Esophagus muscularis mucosa (tissue), 4 donors: Measurements from ENCODE around the gene OSBPL3. TPM values are rescaled to one million over a fixed set of nuclear protein-coding genes. Genes with fewer than 3 reads are reported as not detected.

Experiments
- DNase-seq: peaks from one replicate; pipeline ENCODE4 v3.0.0-alpha.2; 2017; ENCODE audit errors: extremely low spot score
- H3K27ac ChIP-seq, 4 donors: fragments of 200-600 bp; sonication (generic); replicated peaks in 1 of 4; 1 replicate in 3 of 4; 2 replicates in 1 of 4; pipeline ENCODE4 v1.5.1; 2016 to 2019; ENCODE audit warnings: mild to moderate bottlenecking in 1 of 4
- H3K27me3 ChIP-seq, 4 donors: fragments of 200-600 bp; sonication (generic); one replicate each; pipeline versions ENCODE4 v1.5.1 to v1.6.0; 2016 to 2019
- H3K36me3 ChIP-seq, 4 donors: fragments of 200-600 bp; sonication (generic); one replicate each; pipeline ENCODE4 v1.5.1; 2016 to 2019
- H3K4me1 ChIP-seq, 4 donors: fragments of 200-600 bp; sonication (generic); one replicate each; pipeline ENCODE4 v1.5.1; 2016 to 2019
- H3K4me3 ChIP-seq, 4 donors: fragments of 200-600 bp; sonication (generic); 1 replicate in 2 of 4; 2 replicates in 2 of 4; pipeline ENCODE4 v1.5.1; 2016 to 2019; ENCODE audit warnings: mild to moderate bottlenecking in 4 of 4, moderate library complexity in 1 of 4
- H3K9me3 ChIP-seq, 4 donors: fragments of 200-600 bp; sonication (generic); 1 replicate in 3 of 4; 2 replicates in 1 of 4; pipeline ENCODE4 v1.5.1; 2016 to 2019
- EP300 ChIP-seq: sonication (generic); formaldehyde crosslinking; IDR thresholded peaks from one replicate; pipeline ENCODE4 v1.6.1; 2017; ENCODE audit warnings: antibody characterized with exemption
- POLR2A ChIP-seq: fragments of 450-650 bp; IDR thresholded peaks from one replicate; pipeline ENCODE4 v1.6.1; 2017; ENCODE audit warnings: antibody characterized with exemption, moderate library complexity, mild to moderate bottlenecking, low read depth
- POLR2AphosphoS5 ChIP-seq, 2 donors: sonication (generic); formaldehyde crosslinking; IDR thresholded peaks; one replicate each; pipeline ENCODE4 v1.6.1; 2017; ENCODE audit warnings: antibody characterized with exemption in 2 of 2
- WGBS: methylation state at CpG from one replicate; pipeline ENCODE4 v1.1.5; 2018; 5-methylcytosine and 5-hydroxymethylcytosine counted together
- intact Hi-C: fragments of 100-400 bp; cut with DNase I; formaldehyde crosslinking; loops from one replicate; pipeline ENCODE4 v1.15.1; 2023
- total RNA-seq, 4 donors: library from RNA; depleted of rRNA; stranded (reverse); fragments of >200 nt; gene quantifications; one replicate each; pipeline versions ENCODE4 v1.1.0 to v1.2.1, GENCODE V29; 2016
- TF ChIP-seq, protein P1 (sequence below), 3 experiments: fragments of 200-600 bp in 2 of 3; fragments of 450-650 bp in 1 of 3; sonication (generic) in 2 of 3; IDR thresholded peaks; one replicate each; pipeline ENCODE4 v1.5.1; 2017 to 2019; ENCODE audit warnings: antibody characterized with exemption in 3 of 3, mild to moderate bottlenecking in 2 of 3, moderate library complexity in 1 of 3

Gene OSBPL3
- total RNA-seq, 4 donors from 2014 or later, result 2.6 to 4.6 (median 3.3) TPM

DNA sequence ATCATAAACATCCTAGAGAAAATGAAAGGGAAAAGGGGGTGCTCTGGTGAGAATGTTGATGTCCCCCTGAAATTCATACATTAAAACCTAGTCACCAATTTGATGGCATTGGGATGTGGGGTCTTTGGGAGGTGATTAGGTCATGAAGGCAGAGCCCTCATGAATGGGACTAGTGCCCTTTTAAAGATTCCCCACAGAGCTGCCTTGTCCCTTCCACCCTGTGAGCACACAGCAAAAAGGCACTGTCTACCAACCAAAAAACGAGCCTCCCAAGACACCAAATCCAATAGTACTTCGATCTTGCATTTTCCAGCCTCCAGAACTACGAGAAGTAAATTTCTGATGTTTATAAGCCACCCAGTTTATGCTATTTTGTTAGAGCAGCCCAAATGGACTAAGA, 47.6 kb downstream of the OSBPL3 start:
- Histone ChIP-seq H3K4me1 (peaks cover 0 to 5% (median 2%) of the 10 kb centered on the region in 4 donors), H3K27me3 (no peaks in the 10 kb centered on the region), H3K4me3 (no peak overlapping the region), H3K36me3 (no peaks in the 10 kb centered on the region), H3K27ac (no peak overlapping the region), H3K9me3 (no peaks in the 10 kb centered on the region)
- DNase-seq, result no peak
- TF ChIP-seq EP300, result no peak
- intact Hi-C loops, result no loop called here
- 87% methylated on average over 3 of the region's 3 CpGs for WGBS

- intact Hi-C loops, result no loop called here
- Histone ChIP-seq H3K36me3 (no peaks in the 10 kb centered on the region), H3K4me1 (peaks cover 0 to 11% (median 4%) of the 10 kb centered on the region in 4 donors), H3K4me3 (no peak overlapping the region), H3K9me3 (no peaks in the 10 kb centered on the region), H3K27ac (no peak overlapping the region), H3K27me3 (no peaks in the 10 kb centered on the region)
- TF ChIP-seq, protein P1, sequence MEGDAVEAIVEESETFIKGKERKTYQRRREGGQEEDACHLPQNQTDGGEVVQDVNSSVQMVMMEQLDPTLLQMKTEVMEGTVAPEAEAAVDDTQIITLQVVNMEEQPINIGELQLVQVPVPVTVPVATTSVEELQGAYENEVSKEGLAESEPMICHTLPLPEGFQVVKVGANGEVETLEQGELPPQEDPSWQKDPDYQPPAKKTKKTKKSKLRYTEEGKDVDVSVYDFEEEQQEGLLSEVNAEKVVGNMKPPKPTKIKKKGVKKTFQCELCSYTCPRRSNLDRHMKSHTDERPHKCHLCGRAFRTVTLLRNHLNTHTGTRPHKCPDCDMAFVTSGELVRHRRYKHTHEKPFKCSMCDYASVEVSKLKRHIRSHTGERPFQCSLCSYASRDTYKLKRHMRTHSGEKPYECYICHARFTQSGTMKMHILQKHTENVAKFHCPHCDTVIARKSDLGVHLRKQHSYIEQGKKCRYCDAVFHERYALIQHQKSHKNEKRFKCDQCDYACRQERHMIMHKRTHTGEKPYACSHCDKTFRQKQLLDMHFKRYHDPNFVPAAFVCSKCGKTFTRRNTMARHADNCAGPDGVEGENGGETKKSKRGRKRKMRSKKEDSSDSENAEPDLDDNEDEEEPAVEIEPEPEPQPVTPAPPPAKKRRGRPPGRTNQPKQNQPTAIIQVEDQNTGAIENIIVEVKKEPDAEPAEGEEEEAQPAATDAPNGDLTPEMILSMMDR (IDR thresholded peaks at IDR 0.05), result no peak
- TF ChIP-seq POLR2AphosphoS5 (IDR thresholded peaks at IDR 0.05), result no peak
- TF ChIP-seq POLR2A, result no peak
- TF ChIP-seq EP300, result no peak
- 79% methylated on average over 3 of the region's 3 CpGs for WGBS
- DNase-seq, result no peak
Observed at GRCh38 chr7:24931844-24932243, 48.1 kb downstream of the OSBPL3 start.

- intact Hi-C loops, result no loop called here
- Histone ChIP-seq H3K4me3 (no peak overlapping the region), H3K27me3 (no peaks in the 10 kb centered on the region), H3K4me1 (peaks cover 0 to 13% (median 3%) of the 10 kb centered on the region in 4 donors), H3K36me3 (no peaks in the 10 kb centered on the region), H3K27ac (no peak overlapping the region), H3K9me3 (no peaks in the 10 kb centered on the region)
- WGBS, result 72% methylated on average over 1 of the region's 1 CpG
- DNase-seq, result no peak
- TF ChIP-seq EP300 (no peak), POLR2AphosphoS5 (IDR thresholded peaks at IDR 0.05) (no peak), POLR2A (no peak)
- TF ChIP-seq, protein P1 (IDR thresholded peaks at IDR 0.05), result no peak
Observed at GRCh38 chr7:24930856-24931255, 49.1 kb downstream of the OSBPL3 start.

GRCh38 chr7:24926623-24927524, 53.1 kb downstream of the OSBPL3 start:
- 66% methylated on average over 5 of the region's 5 CpGs for WGBS
- H3K4me1 ChIP-seq, result peaks cover 0 to 20% (median 17%) of the 10 kb centered on the region in 4 donors
- intact Hi-C loops, result no loop called here
- no peak for TF ChIP-seq POLR2A
- TF ChIP-seq POLR2AphosphoS5 (IDR thresholded peaks at IDR 0.05), result no peak
- TF ChIP-seq, protein P1 (IDR thresholded peaks at IDR 0.05), result no peak
- TF ChIP-seq EP300, result no peak
- H3K9me3 ChIP-seq, result no peaks in the 10 kb centered on the region
- H3K36me3 ChIP-seq, result no peaks in the 10 kb centered on the region
- H3K4me3 ChIP-seq, result no peak overlapping the region
- H3K27ac ChIP-seq, result no peak overlapping the region
- no peaks in the 10 kb centered on the region for H3K27me3 ChIP-seq
- DNase-seq, result no peak

DNA sequence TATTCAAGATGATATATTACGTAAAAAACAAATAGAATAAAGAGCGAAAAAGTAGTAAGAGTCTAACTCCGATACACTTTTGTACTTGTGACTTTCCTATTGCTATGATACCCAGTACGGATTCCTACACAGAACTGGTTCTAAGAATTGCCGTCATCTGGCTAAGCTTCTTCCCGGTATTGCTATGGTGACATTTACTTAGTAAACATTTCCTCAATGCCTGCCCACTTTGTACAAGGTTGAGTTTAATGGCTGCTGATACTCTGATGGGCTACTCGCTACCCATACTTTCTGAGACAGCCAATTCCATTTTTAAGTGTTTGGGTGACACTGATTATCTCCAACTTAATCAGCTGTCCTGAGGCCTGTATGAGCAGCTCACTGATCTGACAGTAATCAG, 55.6 kb downstream of the OSBPL3 start:
- Histone ChIP-seq H3K36me3 (no peaks in the 10 kb centered on the region), H3K9me3 (no peaks in the 10 kb centered on the region), H3K4me1 (peaks cover 7 to 28% (median 27%) of the 10 kb centered on the region in 4 donors), H3K27me3 (no peaks in the 10 kb centered on the region), H3K4me3 (no peak overlapping the region), H3K27ac (no peak overlapping the region)
- DNase-seq, result no peak
- no peak for TF ChIP-seq POLR2A
- no peak for TF ChIP-seq EP300
- TF ChIP-seq POLR2AphosphoS5 (IDR thresholded peaks at IDR 0.05), result no peak
- TF ChIP-seq, protein P1 (IDR thresholded peaks at IDR 0.05), result no peak
- WGBS, result 84% methylated on average over 7 of the region's 7 CpGs
- intact Hi-C loops, result no loop called here
